Dermis blood vessel endothelial cell (primary cell): Measurements from ENCODE around the gene LINGO1. TPM values are rescaled to one million over a fixed set of nuclear protein-coding genes. Genes with fewer than 3 reads are reported as not detected.

ENCODE experiments used
- DNase-seq: peaks from one replicate; pipeline ENCODE4 v3.0.0; 2010
- total RNA-seq: library from RNA; depleted of rRNA; stranded (reverse); fragments of >200 nt; gene quantifications from 2 replicates; pipeline ENCODE4 v1.2.3, GENCODE V29; 2014

The LINGO1 gene
- total RNA-seq, 1 donor from 2014 or later: not detected

- no peak for DNase-seq
These were observed 17.2 kb downstream of the LINGO1 start for GRCh38 chr15:77615472-77615871.

- DNase-seq: no peak
These were observed 18.4 kb downstream of the LINGO1 start for GRCh38 chr15:77614251-77614806.

DNA sequence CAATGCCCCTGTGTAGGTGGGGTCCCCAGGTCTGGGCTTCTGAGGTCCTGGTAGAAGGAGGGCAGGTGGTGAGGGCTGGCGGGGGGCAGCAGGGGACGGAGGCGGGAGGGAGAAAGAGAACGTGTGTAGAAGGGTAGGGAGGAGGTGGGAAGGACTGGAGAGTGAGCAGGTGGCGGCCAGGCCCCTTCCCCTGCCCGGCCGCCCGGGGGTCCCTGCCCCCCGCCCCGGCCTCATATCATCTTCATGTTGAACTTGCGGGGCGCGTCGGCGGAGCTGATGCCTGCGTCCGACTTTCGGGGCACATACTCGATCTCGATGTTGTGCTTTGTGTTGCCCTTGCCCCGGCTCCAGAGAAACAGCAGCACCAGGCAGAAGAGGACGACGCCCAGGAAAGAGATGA lies 18.9 kb downstream of the LINGO1 start:
- DNase-seq: no peak

DNA sequence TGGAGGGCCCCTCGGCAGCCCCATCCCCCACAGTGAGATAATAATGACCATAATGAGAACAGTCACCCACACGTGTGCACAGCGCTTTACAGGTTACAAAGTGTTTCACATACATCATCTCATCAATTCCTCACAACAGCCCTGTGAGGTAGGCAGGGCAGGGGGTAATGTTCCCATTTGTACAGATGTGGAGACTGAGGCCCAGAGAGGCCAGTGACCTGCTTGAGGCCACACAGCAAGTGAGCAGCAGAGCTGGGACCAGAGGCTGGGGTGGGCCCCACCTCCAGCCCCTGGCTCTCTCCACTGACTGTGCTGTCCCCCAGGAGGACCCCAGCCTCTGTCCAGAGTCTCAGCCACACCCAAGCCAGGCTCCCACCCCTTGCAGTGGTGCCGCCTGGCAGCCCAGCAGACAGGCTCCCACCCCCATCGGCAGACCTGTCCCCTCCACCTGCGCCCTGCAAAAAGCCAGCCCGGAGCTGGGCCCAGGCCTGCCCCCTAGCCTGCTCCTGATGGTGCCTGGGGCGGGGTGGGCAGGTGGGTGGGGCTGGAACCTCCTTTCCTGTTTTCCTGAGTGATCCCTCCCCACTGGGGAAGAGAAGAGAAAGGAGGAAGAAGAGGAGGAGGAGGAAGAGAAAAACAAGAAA lies 19.6 kb downstream of the LINGO1 start:
- DNase-seq: no peak

GRCh38 chr15:77611767-77612166 lies 20.9 kb downstream of the LINGO1 start:
- DNase-seq: no peak

- no peak for DNase-seq
These were observed 22.0 kb downstream of the LINGO1 start for GRCh38 chr15:77610731-77611130.

DNA sequence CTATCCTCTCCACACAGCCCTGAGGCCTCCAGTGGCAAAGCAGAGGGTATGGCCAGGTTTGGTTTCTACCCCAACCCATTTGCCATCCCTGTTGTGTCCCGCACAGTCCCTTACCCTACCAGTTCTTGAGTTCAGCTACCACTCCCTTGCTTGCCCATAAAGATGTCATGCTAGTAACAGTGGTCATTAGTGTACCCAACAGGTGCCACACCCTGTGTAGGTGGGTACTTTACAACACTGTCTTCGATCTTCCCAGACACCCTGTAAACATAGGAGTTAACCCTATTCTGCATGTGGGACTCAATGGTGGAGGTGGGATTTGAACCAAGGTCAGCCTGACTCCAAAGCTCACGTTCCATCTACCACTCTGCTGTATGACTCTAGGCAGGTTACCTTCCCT lies 23.2 kb downstream of the LINGO1 start:
- no peak for DNase-seq

- DNase-seq: no peak
These were observed 23.9 kb downstream of the LINGO1 start for GRCh38 chr15:77608774-77609173.

GRCh38 chr15:77607894-77608261 lies 24.8 kb downstream of the LINGO1 start:
- no peak for DNase-seq

GRCh38 chr15:77607111-77607893 lies 25.4 kb downstream of the LINGO1 start:
- peak; percentile 8 for DNase-seq

DNA sequence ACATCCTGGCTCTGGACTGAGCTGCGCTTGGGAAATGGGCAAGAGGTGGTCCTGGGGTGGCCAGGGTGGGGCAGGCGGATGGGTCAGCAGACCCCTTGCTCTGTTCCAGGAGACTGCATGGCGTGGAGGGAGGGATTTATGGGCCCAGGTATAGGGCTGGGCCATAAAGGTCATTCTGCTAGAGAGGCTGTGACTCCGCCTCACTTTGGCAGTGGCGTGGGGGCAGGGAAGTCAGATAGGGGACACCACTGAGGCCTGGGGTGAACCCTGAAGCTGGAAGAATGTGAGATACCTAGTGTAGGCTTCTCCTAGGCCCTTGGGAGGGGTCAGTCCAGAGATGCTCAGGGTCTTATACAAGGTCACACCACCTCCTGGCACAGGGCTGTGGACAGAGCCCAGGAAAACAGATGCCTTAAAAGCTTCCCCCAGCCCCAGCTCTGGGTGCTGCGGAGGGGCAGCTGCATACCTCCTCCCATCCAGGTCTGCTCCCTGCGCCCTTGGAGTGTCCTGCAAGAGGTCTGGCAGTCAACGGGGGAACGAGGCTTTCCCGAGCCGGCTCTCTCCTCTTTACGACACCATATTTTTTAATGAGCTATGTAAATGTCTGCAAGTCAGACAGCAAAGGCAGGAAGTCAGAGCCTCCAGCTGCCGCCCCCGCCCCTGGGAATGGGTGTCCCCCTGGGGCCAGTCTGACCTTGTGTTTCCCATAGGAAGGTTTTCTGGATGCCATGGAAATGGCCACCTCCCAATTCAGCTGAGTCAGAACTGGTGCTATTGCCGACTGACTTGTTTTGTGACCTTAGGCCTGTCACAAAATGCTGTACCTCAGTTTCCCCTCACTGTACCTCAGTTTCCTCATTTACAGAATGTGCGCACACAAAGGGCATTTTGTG lies 26.3 kb downstream of the LINGO1 start:
- peak; percentile 48 for DNase-seq

DNA sequence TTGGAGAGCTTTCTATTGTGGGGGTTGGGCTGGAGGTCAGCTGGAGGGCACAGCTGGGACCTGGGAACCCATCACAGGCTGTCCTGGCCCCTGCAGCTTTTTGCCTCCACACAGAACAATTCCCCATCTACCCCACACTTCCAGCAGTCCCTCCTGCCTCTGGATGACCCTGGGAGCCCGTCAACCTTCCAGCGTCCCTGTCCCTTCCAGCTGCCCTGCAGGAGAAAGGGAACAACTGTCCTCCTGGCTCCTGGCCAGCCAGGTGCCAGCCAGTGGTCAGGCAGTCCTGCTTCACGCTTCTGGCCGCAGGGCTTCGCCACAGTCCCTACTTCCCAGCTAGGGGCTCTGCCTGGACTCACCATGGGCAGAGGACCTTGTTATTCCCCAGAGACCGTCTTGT lies 27.2 kb downstream of the LINGO1 start:
- DNase-seq: no peak

DNA sequence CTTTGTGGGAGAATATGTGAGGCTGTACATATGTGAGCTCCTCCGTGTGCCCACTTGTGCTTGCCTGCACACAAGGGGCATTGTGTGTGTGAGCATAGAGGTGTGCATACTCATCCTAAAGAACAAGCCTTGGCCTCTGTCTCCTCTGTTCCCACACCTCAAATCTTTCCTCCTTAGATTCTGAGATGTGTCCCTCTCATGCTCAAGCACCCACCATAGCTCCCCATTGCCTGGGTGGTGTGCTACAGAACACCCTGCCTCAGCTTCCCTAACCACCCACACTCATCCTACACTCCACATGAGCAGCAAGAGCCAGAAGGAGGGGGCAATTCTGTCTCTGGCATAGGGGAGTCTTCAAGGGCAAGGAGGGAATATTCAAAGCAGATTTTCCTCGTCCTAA lies 27.7 kb downstream of the LINGO1 start:
- peak; percentile 8 for DNase-seq

DNA sequence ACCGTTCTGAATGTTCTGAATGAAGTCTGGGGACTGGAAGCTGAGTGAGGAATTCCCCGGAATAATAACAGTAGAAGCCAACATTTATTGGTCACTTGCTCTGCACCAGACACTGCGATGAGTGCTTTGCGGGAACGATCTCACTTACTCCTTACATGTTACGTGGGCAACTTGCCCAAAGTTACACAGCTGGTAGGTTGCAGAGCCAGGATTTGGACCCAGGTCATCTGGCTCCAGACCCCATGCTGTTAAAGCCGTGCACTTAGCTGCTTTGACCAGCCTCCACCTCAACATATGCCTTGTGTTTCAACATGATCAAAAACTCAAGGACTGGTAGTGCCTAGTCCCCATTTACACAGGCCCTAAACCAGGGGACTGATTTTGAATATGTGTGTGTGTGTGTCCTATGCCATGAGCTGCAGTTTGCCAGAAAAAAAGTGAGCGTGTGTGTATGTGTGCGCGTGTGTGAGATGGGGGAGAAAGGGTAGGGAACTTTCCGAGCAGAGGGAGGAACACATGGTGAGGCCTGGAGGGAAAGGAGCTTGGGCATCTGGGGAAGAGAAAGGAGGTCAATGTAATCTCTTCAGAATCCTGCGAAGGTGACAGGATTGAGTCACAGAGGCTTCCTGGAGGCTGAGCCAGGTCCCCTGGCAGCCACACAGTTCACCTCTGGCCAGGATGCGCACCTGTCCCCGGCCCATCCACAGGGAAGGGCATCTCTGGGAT lies 28.9 kb downstream of the LINGO1 start:
- no peak for DNase-seq

GRCh38 chr15:77602800-77603199 lies 29.9 kb downstream of the LINGO1 start:
- no peak for DNase-seq

DNA sequence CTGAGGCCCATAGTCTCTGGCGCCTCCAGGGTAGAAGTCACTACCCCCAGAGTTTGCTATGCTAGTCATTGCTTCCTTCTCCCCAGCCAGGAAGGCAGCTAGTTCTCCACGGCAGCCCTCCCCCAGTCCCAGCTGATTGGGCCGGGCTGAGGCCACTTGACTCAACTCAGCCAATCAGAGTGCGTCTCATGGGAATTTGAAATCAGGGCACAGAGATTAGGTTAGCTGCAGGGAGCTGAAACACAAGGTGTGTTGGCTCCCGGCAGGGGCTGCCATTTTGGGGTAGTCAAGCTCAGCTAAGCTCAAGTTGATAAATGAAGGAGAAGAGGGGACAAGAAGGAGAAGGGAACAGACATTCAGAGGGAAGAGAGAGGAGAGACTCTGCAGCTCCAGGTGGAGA lies 32.8 kb downstream of the LINGO1 start:
- peak; percentile 65 for DNase-seq

DNA sequence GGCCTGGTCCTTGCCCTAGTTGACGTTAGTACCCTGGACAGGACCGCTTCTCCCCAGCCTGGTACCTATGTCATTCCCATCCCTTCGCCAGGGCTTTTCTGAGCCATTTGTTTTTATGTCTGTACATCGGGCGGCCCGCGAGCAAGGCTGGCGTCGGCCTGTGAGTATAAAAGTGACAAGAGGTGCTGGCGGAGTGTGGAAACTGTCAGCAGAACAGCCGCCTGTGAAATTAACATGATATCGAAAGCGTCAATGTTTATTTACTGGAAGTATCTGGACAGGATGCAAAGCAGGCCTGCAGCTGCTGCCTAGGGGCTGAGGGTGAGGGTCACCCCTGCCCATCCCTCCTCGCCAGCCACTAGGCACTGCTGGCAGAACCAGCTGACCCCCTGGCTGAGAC lies 33.4 kb downstream of the LINGO1 start:
- DNase-seq: no peak

DNA sequence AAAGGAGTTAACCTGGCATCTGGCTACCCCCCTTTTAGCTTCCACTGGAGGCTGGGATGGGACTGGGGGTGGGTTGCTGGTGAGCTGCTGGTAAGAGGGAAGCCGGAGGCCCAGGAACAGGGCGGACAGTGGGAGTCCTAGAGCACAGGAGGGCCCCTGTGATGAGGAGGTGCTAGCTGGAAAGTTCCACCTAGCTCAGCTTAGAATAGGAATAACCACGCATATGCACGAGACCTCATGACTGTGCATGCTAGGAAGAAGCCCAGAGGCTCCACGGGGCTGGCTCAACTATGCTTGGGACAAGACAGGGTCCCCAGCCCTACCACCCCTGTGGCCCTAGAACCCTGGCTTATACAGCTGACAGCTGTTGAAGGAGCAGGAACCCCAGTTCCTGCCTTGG lies 34.1 kb downstream of the LINGO1 start:
- no peak for DNase-seq

GRCh38 chr15:77597804-77598453 lies 34.8 kb downstream of the LINGO1 start:
- peak; percentile 67 for DNase-seq

- peak; percentile 13 for DNase-seq
These were observed 35.6 kb downstream of the LINGO1 start for GRCh38 chr15:77596821-77597803.

GRCh38 chr15:77595231-77595630 lies 37.5 kb downstream of the LINGO1 start:
- no peak for DNase-seq
